NCI-H748 (cell line): Measurements from ENCODE around the gene MXRA7.
"Not testable (repeated sequence)": the region's sequence is repeated elsewhere in the genome, so short reads cannot be mapped to it uniquely, and the experiment has no call there.

ENCODE experiments used
- DNase-seq: peaks from one replicate; lab custom pipeline; 2025; ENCODE audit not compliant: unreplicated experiment; lab: John Stamatoyannopoulos, UW

Gene MXRA7

GRCh38 chr17:76645481-76645880, 65.3 kb downstream of the MXRA7 start:
- no peak for DNase-seq

- DNase-seq: no peak
These were observed 65.8 kb downstream of the MXRA7 start for GRCh38 chr17:76644995-76645394.

- DNase-seq: no peak
These were observed 67.1 kb downstream of the MXRA7 start, which contains the start of gene ST6GALNAC1 for GRCh38 chr17:76643553-76644148. Gene ST6GALNAC1 (minus strand): TSS chr17:76643757. CDS start chr17:76643638, 119 bp downstream.

DNA sequence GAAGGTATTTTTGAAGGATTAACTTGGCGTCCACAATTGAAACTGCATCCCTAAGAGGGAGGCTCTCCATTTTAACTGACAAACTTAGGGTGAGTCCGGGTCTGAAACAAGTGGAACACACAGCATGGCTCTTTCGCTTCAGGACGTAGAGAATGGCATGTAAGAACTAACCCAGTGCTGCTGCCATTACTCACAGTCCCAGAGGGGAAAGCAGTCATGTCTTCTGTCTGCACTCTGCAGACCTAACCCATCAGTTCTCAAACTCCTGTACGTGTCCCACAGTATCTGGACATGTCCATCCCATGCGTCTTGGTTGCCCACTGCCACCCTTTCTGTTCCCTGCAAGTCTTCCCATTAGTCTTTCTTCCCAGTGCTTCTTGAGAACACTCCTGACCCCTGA, 67.8 kb downstream of the MXRA7 start:
- no peak for DNase-seq

- DNase-seq: no peak
These were observed 68.7 kb downstream of the MXRA7 start for GRCh38 chr17:76642032-76642561.

- DNase-seq: no peak
These were observed 69.3 kb downstream of the MXRA7 start for GRCh38 chr17:76641501-76641900.

GRCh38 chr17:76640550-76641380, 70.0 kb downstream of the MXRA7 start:
- DNase-seq: no peak

GRCh38 chr17:76638263-76638662, 72.5 kb downstream of the MXRA7 start:
- DNase-seq: no peak

DNA sequence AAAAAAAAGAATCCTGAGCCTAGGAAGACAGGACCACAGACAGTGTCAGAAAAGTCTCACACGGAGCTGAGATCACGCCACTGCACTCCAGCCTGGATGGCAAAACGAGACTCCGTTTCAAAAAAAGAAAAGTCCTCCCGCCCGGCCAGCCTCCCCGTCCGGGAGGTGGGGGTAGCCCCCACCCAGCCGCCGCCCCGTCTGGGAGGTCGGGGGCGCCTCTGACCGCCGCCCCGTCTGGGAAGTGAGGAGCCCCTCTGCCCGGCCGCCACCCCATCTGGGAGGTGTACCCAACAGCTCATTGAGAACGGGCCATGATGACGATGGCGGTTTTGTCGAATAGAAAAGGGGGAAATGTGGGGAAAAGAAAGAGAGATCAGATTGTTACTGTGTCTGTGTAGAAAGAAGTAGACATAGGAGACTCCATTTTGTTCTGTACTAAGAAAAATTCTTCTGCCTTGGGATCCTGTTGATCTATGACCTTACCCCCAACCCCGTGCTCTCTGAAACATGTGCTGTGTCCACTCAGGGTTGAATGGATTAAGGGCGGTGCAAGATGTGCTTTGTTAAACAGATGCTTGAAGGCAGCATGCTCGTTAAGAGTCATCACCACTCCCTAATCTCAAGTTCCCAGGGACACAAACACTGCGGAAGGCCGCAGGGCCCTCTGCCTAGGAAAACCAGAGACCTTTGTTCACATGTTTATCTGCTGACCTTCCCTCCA, 74.1 kb downstream of the MXRA7 start:
- DNase-seq: not testable (repeated sequence)

GRCh38 chr17:76635659-76636360, 75.0 kb downstream of the MXRA7 start:
- DNase-seq: no peak

DNA sequence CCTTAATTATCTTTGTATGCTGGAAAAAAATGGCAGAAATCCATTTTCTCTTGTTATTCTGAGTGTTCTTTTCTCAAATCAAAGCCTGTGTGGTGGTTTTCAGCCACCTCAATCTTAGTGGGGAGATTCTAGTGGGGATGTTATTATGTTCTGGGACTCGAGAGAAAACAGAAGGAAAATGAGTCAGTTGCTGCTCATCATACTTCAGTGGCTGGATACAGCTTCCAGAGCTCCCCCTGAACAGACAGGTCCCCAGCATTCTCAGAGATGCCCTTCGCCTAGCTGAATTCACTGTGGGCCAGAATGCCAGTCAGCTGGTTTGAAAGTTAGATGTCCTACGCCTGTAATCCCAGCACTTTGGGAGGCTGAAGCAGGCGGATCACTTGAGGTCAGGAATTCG, 75.7 kb downstream of the MXRA7 start:
- no peak for DNase-seq

DNA sequence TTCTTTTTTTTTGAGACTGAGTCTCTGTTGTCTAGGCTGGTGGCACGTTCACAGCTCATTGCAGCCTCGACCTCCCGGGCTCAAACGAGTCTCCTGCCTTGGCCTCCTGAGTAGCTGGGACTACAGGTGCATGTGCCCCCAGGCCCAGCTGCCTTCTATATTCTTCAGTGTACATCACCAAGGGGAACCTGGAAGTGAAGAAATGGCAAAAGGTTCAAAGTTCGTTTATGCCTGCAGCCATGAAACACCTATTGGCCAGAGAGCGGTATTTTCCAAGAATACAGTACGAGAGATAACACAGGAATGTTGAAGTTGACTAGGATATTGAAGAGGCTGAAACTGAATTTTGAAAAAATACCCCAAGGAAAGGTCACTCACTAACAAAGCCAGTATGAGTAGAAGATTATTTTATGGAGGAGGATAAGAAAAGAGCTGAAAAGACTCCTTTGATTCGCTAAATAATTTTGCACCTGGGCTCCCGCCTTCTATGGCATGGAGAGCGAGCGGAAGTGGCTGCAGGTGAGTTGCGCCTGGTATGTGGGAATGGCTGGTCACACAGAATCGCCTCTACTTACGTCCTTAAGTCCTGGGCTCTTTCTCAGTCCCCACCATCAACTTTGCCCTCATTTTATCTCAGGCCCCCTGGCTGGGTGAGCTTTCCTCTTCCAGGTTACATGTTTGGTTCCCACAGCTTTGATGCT, 77.0 kb downstream of the MXRA7 start:
- DNase-seq: no peak

DNA sequence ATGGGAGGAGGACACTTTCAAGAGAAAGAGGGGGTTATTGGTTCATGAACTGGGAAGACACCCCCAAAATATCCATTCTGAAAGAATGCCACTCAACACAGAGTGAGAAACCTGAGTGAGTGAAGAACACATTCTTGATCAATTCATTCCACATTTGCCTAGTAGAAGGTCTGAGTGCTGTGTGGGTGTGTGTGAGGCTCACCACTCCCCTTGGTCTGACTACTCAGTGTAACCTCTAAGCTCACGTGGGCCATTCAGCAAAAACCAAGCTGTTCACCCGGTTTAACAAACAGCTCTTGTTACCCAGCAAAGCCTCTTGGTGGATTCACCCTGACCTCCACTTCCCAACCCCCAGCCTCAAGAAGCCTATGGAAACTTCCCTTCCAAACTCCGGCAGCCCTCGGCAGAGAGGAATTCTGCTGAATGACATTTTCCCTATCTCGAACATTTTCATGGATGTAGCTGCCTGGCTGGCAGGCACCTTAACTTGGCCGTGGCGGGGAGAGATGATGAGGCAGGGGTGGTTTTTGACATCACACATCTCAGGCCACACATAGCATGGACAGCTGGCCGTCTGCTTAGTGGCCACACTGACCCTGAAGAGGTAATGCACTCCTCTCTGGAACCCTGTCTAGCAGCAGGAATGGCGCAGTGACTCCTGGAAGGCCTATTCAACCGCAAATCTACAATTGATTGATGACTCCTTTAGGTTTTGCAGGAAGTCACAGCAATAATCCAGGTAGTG, 78.8 kb downstream of the MXRA7 start:
- DNase-seq: no peak

GRCh38 chr17:76630151-76630550, 80.6 kb downstream of the MXRA7 start:
- no peak for DNase-seq
